Liver (tissue), 9 donors: ENCODE measurements around the gene TYMP. TPM values are rescaled to one million over a fixed set of nuclear protein-coding genes. Genes with fewer than 3 reads are reported as not detected.
A peak's percentile ranks its signal among the peaks of the same experiment; 100 is the strongest.

Experiments used
- DNase-seq: peaks from one replicate; pipeline ENCODE4 v3.0.0-alpha.2; 2017; ENCODE audit warnings: low spot score
- H3K27ac ChIP-seq, 2 donors: one replicate each; pipeline ENCODE4 v1.7.0; 2013; ENCODE audit warnings: inconsistent platforms in 2 of 2, low read length in 2 of 2, control low read depth in 1 of 2, low read depth in 1 of 2, mild to moderate bottlenecking in 1 of 2
- H3K27me3 ChIP-seq, 4 donors: one replicate each; pipeline versions ENCODE4 v1.6.1 to v1.7.0; 2013; ENCODE audit warnings: low read length in 3 of 4, inconsistent platforms in 1 of 4, mild to moderate bottlenecking in 1 of 4, moderate library complexity in 1 of 4; ENCODE audit not compliant: control insufficient read depth in 4 of 4, insufficient read depth in 4 of 4
- H3K36me3 ChIP-seq, 4 donors: one replicate each; pipeline versions ENCODE4 v1.6.1 to v1.7.0; 2013; ENCODE audit warnings: low read length in 3 of 4, mild to moderate bottlenecking in 3 of 4, low read depth in 1 of 4, moderate library complexity in 1 of 4; ENCODE audit not compliant: control insufficient read depth in 4 of 4, insufficient read depth in 3 of 4
- H3K4me1 ChIP-seq, 4 donors: one replicate each; pipeline versions ENCODE4 v1.6.1 to v1.7.0; 2013; ENCODE audit warnings: low read length in 3 of 4, mild to moderate bottlenecking in 3 of 4, moderate library complexity in 1 of 4; ENCODE audit not compliant: control insufficient read depth in 4 of 4, insufficient read depth in 4 of 4
- H3K4me3 ChIP-seq, 3 donors: one replicate each; pipeline versions ENCODE4 v1.6.1 to v1.7.0; 2013; ENCODE audit warnings: low read length in 3 of 3, control low read depth in 1 of 3, low read depth in 1 of 3, mild to moderate bottlenecking in 1 of 3
- H3K9ac ChIP-seq, 2 donors: one replicate each; pipeline ENCODE4 v1.7.0; 2013; ENCODE audit warnings: low read length in 2 of 2, mild to moderate bottlenecking in 2 of 2, moderate library complexity in 2 of 2, control low read depth in 1 of 2, low read depth in 1 of 2
- H3K9me3 ChIP-seq, 4 donors: one replicate each; pipeline versions ENCODE4 v1.6.1 to v1.7.0; 2013; ENCODE audit warnings: low read length in 3 of 4; ENCODE audit not compliant: control insufficient read depth in 4 of 4
- CTCF ChIP-seq: fragments of 150-350 bp; IDR thresholded peaks from 2 replicates; pipeline ENCODE4 v1.5.1; 2017; ENCODE audit warnings: improper control_type of control experiment, low read depth, low read length; ENCODE audit not compliant: missing input control
- EGR1 ChIP-seq, 2 donors: IDR thresholded peaks; 2 replicates each; pipeline ENCODE4 v1.6.1; 2016 to 2018; ENCODE audit warnings: antibody characterized with exemption in 2 of 2, low read depth in 2 of 2
- FOXA1 ChIP-seq: IDR thresholded peaks from 2 replicates; pipeline ENCODE4 v1.6.1; 2016; ENCODE audit warnings: antibody characterized with exemption
- FOXA2 ChIP-seq: IDR thresholded peaks from 2 replicates; pipeline ENCODE4 v1.6.1; 2016; ENCODE audit warnings: antibody characterized with exemption
- GABPA ChIP-seq, 2 donors: IDR thresholded peaks in 1 of 2; conservative IDR thresholded peaks in 1 of 2; 2 replicates each; pipeline ENCODE4 v1.6.1; 2016; ENCODE audit warnings: antibody characterized with exemption in 2 of 2, mild to moderate bottlenecking in 1 of 2, moderate library complexity in 1 of 2
- HNF4G ChIP-seq: IDR thresholded peaks from 2 replicates; pipeline ENCODE4 v1.6.1; 2016; ENCODE audit warnings: antibody characterized with exemption
- JUND ChIP-seq, 2 donors: IDR thresholded peaks; 2 replicates each; pipeline ENCODE4 v1.6.1; 2016; ENCODE audit warnings: antibody characterized with exemption in 2 of 2
- RAD21 ChIP-seq, 2 donors: IDR thresholded peaks; 2 replicates each; pipeline ENCODE4 v1.6.1; 2016; ENCODE audit warnings: antibody characterized with exemption in 2 of 2, mild to moderate bottlenecking in 2 of 2
- REST ChIP-seq: IDR thresholded peaks from 2 replicates; pipeline ENCODE4 v1.6.1; 2016; ENCODE audit warnings: antibody characterized with exemption, mild to moderate bottlenecking
- RXRA ChIP-seq, 2 donors: IDR thresholded peaks; 2 replicates each; pipeline ENCODE4 v1.6.1; 2017 to 2018; ENCODE audit warnings: antibody characterized with exemption in 2 of 2, mild to moderate bottlenecking in 1 of 2
- SP1 ChIP-seq: IDR thresholded peaks from 2 replicates; pipeline ENCODE4 v1.6.1; 2018; ENCODE audit warnings: antibody characterized with exemption, mild to moderate bottlenecking
- TAF1 ChIP-seq: conservative IDR thresholded peaks from 2 replicates; pipeline ENCODE4 v1.6.1; 2016; ENCODE audit warnings: antibody characterized with exemption, mild to moderate bottlenecking
- WGBS: extraction: QIAGEN DNeasy Blood & Tissue Kit; methylation state at CpG from one replicate; pipeline ENCODE4 v1.1.7; 2013; 5-methylcytosine and 5-hydroxymethylcytosine counted together
- polyA plus RNA-seq, 2 donors: library from polyadenylated mRNA; stranded (reverse) in 1 of 2; unstranded in 1 of 2; fragments of 200-250 nt in 1 of 2; fragments of >200 nt in 1 of 2; fragmentation: Nextera tagmentation in 1 of 2; extraction: Ambion mirVana in 1 of 2; gene quantifications; one replicate each; pipeline versions ENCODE4 v1.2.1 to v1.2.3, GENCODE V29; 2013 to 2015
- total RNA-seq, 2 donors: library from RNA; depleted of rRNA; stranded (reverse); fragments of >200 nt; gene quantifications; one replicate each; pipeline ENCODE4 v1.2.3, GENCODE V29; 2014
- TF ChIP-seq, protein P1 (sequence below): IDR thresholded peaks from 2 replicates; pipeline ENCODE4 v1.6.1; 2016; ENCODE audit warnings: antibody characterized with exemption
- TF ChIP-seq, protein P2 (sequence below): IDR thresholded peaks from 2 replicates; pipeline ENCODE4 v1.6.1; 2016; ENCODE audit warnings: antibody characterized with exemption
- TF ChIP-seq, protein P3 (sequence below): IDR thresholded peaks from 2 replicates; pipeline ENCODE4 v1.6.1; 2016; ENCODE audit warnings: antibody characterized with exemption
- donor health status: healthy.
- donor health status: healthy.
- donor health status: healthy.
- donor health status: healthy.
- donor health status: healthy.

Gene TYMP
- total and polyA plus RNA-seq, 4 donors: 34.0 to 109 (median 65.5) TPM

DNA sequence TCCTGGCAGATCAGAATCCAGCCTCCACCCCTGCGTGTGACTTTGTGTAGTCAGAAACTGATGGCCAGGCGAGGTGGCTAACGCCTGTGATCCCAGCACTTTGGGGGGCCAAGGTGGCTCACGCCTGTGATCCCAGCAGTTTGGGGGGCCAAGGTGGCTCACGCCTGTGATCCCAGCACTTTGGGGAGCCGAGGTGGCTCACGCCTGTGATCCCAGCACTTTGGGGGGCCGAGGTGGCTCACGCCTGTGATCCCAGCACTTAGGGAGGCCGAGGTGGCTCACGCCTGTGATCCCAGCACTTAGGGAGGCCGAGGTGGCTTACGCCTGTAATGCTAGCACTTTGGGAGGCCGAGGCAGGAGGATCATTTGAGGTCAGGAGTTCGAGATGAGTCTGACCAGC is 16.6 kb downstream of the TYMP start:
- H3K9me3 ChIP-seq: no peaks in the 10 kb centered on the region
- WGBS: 98% methylated on average over 15 of the region's 15 CpGs
- peaks cover 0 to 11% (median 3%) of the 10 kb centered on the region in 4 donors for H3K36me3 ChIP-seq

GRCh38 chr22:50508897-50509296 is 20.9 kb downstream of the TYMP start:
- DNase-seq: no peak
- TF ChIP-seq RAD21 (IDR thresholded peaks at IDR 0.05) (no peak), RXRA (IDR thresholded peaks at IDR 0.05) (no peak)
- no peaks in the 10 kb centered on the region for H3K27me3 ChIP-seq
- peak overlapping the region; percentile 39 to 86 for H3K9ac ChIP-seq
- H3K9me3 ChIP-seq: no peaks in the 10 kb centered on the region
- H3K36me3 ChIP-seq: peaks cover 0 to 7% (median 2%) of the 10 kb centered on the region in 4 donors
- peak overlapping the region; percentile 86 to 90 for H3K27ac ChIP-seq
- H3K4me3 ChIP-seq: peak overlapping the region; percentile 67 to 97 (median 67)
- WGBS: 23% methylated on average over 3 of the region's 3 CpGs
- peaks cover 11 to 27% (median 24%) of the 10 kb centered on the region in 4 donors for H3K4me1 ChIP-seq

More for the DNA sequence above, 16.6 kb downstream of the TYMP start:
- Histone ChIP-seq H3K4me3 (no peak overlapping the region), H3K27ac (no peak overlapping the region), H3K4me1 (peaks cover 7 to 12% (median 12%) of the 10 kb centered on the region in 4 donors), H3K9ac (no peak overlapping the region), H3K27me3 (no peaks in the 10 kb centered on the region)
- DNase-seq: no peak
- TF ChIP-seq REST: no peak
- no peak for TF ChIP-seq RXRA (IDR thresholded peaks at IDR 0.05)
- TF ChIP-seq CTCF: no peak
- TF ChIP-seq EGR1 (IDR thresholded peaks at IDR 0.05; ENCODE audit: low read depth in 2 of 2): no peak

DNA sequence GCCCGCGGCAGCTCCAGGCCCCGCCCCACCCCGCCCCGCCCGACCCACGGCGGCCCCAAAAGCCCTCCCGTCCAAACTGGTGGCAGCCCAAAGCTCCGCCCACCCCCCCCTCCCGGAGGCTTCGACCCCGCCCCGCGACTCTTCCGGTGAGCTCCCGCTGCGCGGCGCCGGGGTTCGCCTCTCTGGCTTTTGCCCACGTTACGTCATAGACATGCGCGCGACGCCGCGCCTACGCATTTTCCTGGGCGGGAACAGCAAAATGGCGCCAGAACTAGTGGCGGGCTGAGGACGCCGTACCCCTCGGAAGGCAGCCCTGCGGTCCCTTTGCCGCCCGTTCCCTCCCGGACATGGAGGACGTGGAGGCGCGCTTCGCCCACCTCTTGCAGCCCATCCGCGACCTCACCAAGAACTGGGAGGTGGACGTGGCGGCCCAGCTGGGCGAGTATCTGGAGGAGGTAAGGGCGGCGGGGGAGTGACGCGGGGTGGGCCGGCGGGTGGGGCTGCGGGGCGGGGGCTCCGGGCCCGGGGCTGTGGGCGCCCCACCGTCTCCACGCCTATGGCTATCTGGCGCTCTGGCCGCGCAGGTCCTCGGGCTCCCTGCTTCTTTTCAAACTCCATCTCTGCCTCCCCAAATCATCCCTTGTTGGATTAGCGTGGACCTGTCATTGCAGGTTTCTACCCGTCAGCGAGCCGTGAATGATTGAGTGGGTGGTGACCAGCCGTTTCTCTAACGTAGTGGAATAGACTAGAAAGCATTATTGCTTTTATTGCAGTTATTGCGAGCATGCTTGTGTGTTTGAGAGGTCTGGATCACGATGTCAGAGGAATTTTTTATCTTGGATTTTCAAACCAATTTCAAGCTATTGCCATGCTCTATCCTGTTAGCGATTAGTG is 21.6 kb downstream of the TYMP start, which contains the start of gene NCAPH2:
NCAPH2 (plus strand) TSS at position 234 of the 894 bp plus-strand sequence; CDS start at position 348, 114 bp downstream.
- no peak for DNase-seq
- H3K36me3 ChIP-seq: peaks cover 0 to 13% (median 3%) of the 10 kb centered on the region in 4 donors
- WGBS: under 1% methylated on average over 76 of the region's 76 CpGs
- no peaks in the 10 kb centered on the region for H3K9me3 ChIP-seq
- H3K4me3 ChIP-seq: peak within 1 kb of the TSS; percentile 87 to 97 (median 89)
- peak within 1 kb of the TSS; percentile 86 to 90 for H3K27ac ChIP-seq
- H3K9ac ChIP-seq: peak within 1 kb of the TSS; percentile 86 to 99
- H3K4me1 ChIP-seq: peaks cover 11 to 27% (median 24%) of the 10 kb centered on the region in 4 donors
- no peaks in the 10 kb centered on the region for H3K27me3 ChIP-seq
- peak in 1 of 2 donors; percentile 38 for TF ChIP-seq JUND (IDR thresholded peaks at IDR 0.05)
- TF ChIP-seq, protein P1, sequence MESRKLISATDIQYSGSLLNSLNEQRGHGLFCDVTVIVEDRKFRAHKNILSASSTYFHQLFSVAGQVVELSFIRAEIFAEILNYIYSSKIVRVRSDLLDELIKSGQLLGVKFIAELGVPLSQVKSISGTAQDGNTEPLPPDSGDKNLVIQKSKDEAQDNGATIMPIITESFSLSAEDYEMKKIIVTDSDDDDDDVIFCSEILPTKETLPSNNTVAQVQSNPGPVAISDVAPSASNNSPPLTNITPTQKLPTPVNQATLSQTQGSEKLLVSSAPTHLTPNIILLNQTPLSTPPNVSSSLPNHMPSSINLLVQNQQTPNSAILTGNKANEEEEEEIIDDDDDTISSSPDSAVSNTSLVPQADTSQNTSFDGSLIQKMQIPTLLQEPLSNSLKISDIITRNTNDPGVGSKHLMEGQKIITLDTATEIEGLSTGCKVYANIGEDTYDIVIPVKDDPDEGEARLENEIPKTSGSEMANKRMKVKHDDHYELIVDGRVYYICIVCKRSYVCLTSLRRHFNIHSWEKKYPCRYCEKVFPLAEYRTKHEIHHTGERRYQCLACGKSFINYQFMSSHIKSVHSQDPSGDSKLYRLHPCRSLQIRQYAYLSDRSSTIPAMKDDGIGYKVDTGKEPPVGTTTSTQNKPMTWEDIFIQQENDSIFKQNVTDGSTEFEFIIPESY: no peak
- TF ChIP-seq, protein P2, sequence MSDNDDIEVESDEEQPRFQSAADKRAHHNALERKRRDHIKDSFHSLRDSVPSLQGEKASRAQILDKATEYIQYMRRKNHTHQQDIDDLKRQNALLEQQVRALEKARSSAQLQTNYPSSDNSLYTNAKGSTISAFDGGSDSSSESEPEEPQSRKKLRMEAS: no peak
- TF ChIP-seq FOXA1: no peak
- peak in 1 of 2 donors; percentile 88 for TF ChIP-seq GABPA (IDR thresholded peaks at IDR 0.05 in 1 of 2, conservative IDR thresholded peaks at IDR 0.05 in 1 of 2)
- peak; percentile 7 for TF ChIP-seq CTCF
- no peak for TF ChIP-seq HNF4G
- no peak for TF ChIP-seq RAD21 (IDR thresholded peaks at IDR 0.05)
- TF ChIP-seq TAF1: no peak
- TF ChIP-seq RXRA (IDR thresholded peaks at IDR 0.05): peak; percentile 15 to 45
- TF ChIP-seq, protein P3, sequence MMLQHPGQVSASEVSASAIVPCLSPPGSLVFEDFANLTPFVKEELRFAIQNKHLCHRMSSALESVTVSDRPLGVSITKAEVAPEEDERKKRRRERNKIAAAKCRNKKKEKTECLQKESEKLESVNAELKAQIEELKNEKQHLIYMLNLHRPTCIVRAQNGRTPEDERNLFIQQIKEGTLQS: no peak
- peak; percentile 40 for TF ChIP-seq SP1
- TF ChIP-seq FOXA2: no peak
